Measurements from ENCODE around the gene SRRD. TPM values are rescaled to one million over a fixed set of nuclear protein-coding genes. Genes with fewer than 3 reads are reported as not detected.
"Not testable (repeated sequence)": the region's sequence is repeated elsewhere in the genome, so short reads cannot be mapped to it uniquely, and the experiment has no call there.

The SRRD gene
- total and polyA plus RNA-seq, 2 donors: 18.3 to 18.5 TPM

GRCh38 chr22:26528518-26528917 lies 44.8 kb downstream of the SRRD start:
- H3K27me3 ChIP-seq (ENCODE audit: control insufficient read depth in 2 of 2, insufficient read depth in 1 of 2, low read length in 1 of 2); H3K27ac ChIP-seq (ENCODE audit: low read depth in 1 of 2, low read length in 1 of 2); H3K4me3 ChIP-seq (ENCODE audit: low read length in 2 of 2); H3K4me1 ChIP-seq (ENCODE audit: control insufficient read depth in 2 of 2, insufficient read depth in 2 of 2, low read length in 2 of 2); DNase-seq (ENCODE audit: low read depth in 6 of 9, low spot score in 9 of 9); H3K9me3 ChIP-seq (ENCODE audit: control insufficient read depth in 2 of 2, insufficient read depth in 1 of 2, low read length in 1 of 2): not testable (repeated sequence)
- 91% methylated on average over 9 of the region's 9 CpGs for WGBS
- H3K36me3 ChIP-seq (ENCODE audit: control insufficient read depth in 2 of 2, insufficient read depth in 2 of 2, low read length in 1 of 2): peaks cover 31 to 33% of the 10 kb centered on the region in 2 donors

GRCh38 chr22:26529345-26529744 lies 45.7 kb downstream of the SRRD start:
- DNase-seq (ENCODE audit: low read depth in 6 of 9, low spot score in 9 of 9): no peak
- peaks cover 31 to 33% of the 10 kb centered on the region in 2 donors for H3K36me3 ChIP-seq (ENCODE audit: control insufficient read depth in 2 of 2, insufficient read depth in 2 of 2, low read length in 1 of 2)
- 99% methylated on average over 2 of the region's 2 CpGs for WGBS
- peaks cover 0 to under 1% of the 10 kb centered on the region in 2 donors for H3K4me1 ChIP-seq (ENCODE audit: control insufficient read depth in 2 of 2, insufficient read depth in 2 of 2, low read length in 2 of 2)
- no peak overlapping the region for H3K27ac ChIP-seq (ENCODE audit: low read depth in 1 of 2, low read length in 1 of 2)
- no peaks in the 10 kb centered on the region for H3K9me3 ChIP-seq (ENCODE audit: control insufficient read depth in 2 of 2, insufficient read depth in 1 of 2, low read length in 1 of 2)
- no peaks in the 10 kb centered on the region for H3K27me3 ChIP-seq (ENCODE audit: control insufficient read depth in 2 of 2, insufficient read depth in 1 of 2, low read length in 1 of 2)
- H3K4me3 ChIP-seq (ENCODE audit: low read length in 2 of 2): no peak overlapping the region

- Histone ChIP-seq H3K27ac (ENCODE audit: low read depth in 1 of 2, low read length in 1 of 2) (peak overlapping the region; percentile 66 to 73), H3K4me1 (ENCODE audit: control insufficient read depth in 2 of 2, insufficient read depth in 2 of 2, low read length in 2 of 2) (peaks cover 0 to 11% of the 10 kb centered on the region in 2 donors), H3K4me3 (ENCODE audit: low read length in 2 of 2) (no peak overlapping the region), H3K9me3 (ENCODE audit: control insufficient read depth in 2 of 2, insufficient read depth in 1 of 2, low read length in 1 of 2) (no peaks in the 10 kb centered on the region), H3K27me3 (ENCODE audit: control insufficient read depth in 2 of 2, insufficient read depth in 1 of 2, low read length in 1 of 2) (no peaks in the 10 kb centered on the region), H3K36me3 (ENCODE audit: control insufficient read depth in 2 of 2, insufficient read depth in 2 of 2, low read length in 1 of 2) (peaks cover 7 to 17% of the 10 kb centered on the region in 2 donors)
- DNase-seq (ENCODE audit: low read depth in 6 of 9, low spot score in 9 of 9): no peak
- WGBS: 93% methylated on average over 7 of the region's 7 CpGs
These were observed 50.6 kb downstream of the SRRD start for GRCh38 chr22:26534171-26534855.

GRCh38 chr22:26534874-26535602 lies 51.4 kb downstream of the SRRD start:
- Histone ChIP-seq H3K27ac (ENCODE audit: low read depth in 1 of 2, low read length in 1 of 2) (peak overlapping the region; percentile 77 to 82), H3K36me3 (ENCODE audit: control insufficient read depth in 2 of 2, insufficient read depth in 2 of 2, low read length in 1 of 2) (peaks cover 7 to 12% of the 10 kb centered on the region in 2 donors), H3K4me3 (ENCODE audit: low read length in 2 of 2) (no peak overlapping the region), H3K27me3 (ENCODE audit: control insufficient read depth in 2 of 2, insufficient read depth in 1 of 2, low read length in 1 of 2) (no peaks in the 10 kb centered on the region), H3K4me1 (ENCODE audit: control insufficient read depth in 2 of 2, insufficient read depth in 2 of 2, low read length in 2 of 2) (peaks cover 0 to 11% of the 10 kb centered on the region in 2 donors), H3K9me3 (ENCODE audit: control insufficient read depth in 2 of 2, insufficient read depth in 1 of 2, low read length in 1 of 2) (no peaks in the 10 kb centered on the region)
- 60% methylated on average over 13 of the region's 13 CpGs for WGBS
- DNase-seq (ENCODE audit: low read depth in 6 of 9, low spot score in 9 of 9): peak in 2 of 9 donors; percentile 26 to 50

GRCh38 chr22:26535603-26535908 lies 51.9 kb downstream of the SRRD start:
- Histone ChIP-seq H3K27ac (ENCODE audit: low read depth in 1 of 2, low read length in 1 of 2) (peak overlapping the region; percentile 77 to 82), H3K9me3 (ENCODE audit: control insufficient read depth in 2 of 2, insufficient read depth in 1 of 2, low read length in 1 of 2) (no peaks in the 10 kb centered on the region), H3K36me3 (ENCODE audit: control insufficient read depth in 2 of 2, insufficient read depth in 2 of 2, low read length in 1 of 2) (peaks cover 8 to 17% of the 10 kb centered on the region in 2 donors), H3K4me1 (ENCODE audit: control insufficient read depth in 2 of 2, insufficient read depth in 2 of 2, low read length in 2 of 2) (peaks cover 0 to 11% of the 10 kb centered on the region in 2 donors), H3K4me3 (ENCODE audit: low read length in 2 of 2) (no peak overlapping the region), H3K27me3 (ENCODE audit: control insufficient read depth in 2 of 2, insufficient read depth in 1 of 2, low read length in 1 of 2) (no peaks in the 10 kb centered on the region)
- WGBS: 98% methylated on average over 3 of the region's 3 CpGs
- DNase-seq (ENCODE audit: low read depth in 6 of 9, low spot score in 9 of 9): no peak

- DNase-seq (ENCODE audit: low read depth in 6 of 9, low spot score in 9 of 9): no peak
- peaks cover 12 to 23% of the 10 kb centered on the region in 2 donors for H3K36me3 ChIP-seq (ENCODE audit: control insufficient read depth in 2 of 2, insufficient read depth in 2 of 2, low read length in 1 of 2)
- no peak overlapping the region for H3K4me3 ChIP-seq (ENCODE audit: low read length in 2 of 2)
- H3K27me3 ChIP-seq (ENCODE audit: control insufficient read depth in 2 of 2, insufficient read depth in 1 of 2, low read length in 1 of 2): no peaks in the 10 kb centered on the region
- peak overlapping the region; percentile 21 to 77 for H3K27ac ChIP-seq (ENCODE audit: low read depth in 1 of 2, low read length in 1 of 2)
- 98% methylated on average over 12 of the region's 12 CpGs for WGBS
- peaks cover 0 to 11% of the 10 kb centered on the region in 2 donors for H3K4me1 ChIP-seq (ENCODE audit: control insufficient read depth in 2 of 2, insufficient read depth in 2 of 2, low read length in 2 of 2)
- H3K9me3 ChIP-seq (ENCODE audit: control insufficient read depth in 2 of 2, insufficient read depth in 1 of 2, low read length in 1 of 2): no peaks in the 10 kb centered on the region
These were observed 52.5 kb downstream of the SRRD start for GRCh38 chr22:26536056-26536761.

- H3K27ac ChIP-seq (ENCODE audit: low read depth in 1 of 2, low read length in 1 of 2): no peak overlapping the region
- 97% methylated on average over 3 of the region's 3 CpGs for WGBS
- no peak for DNase-seq (ENCODE audit: low read depth in 6 of 9, low spot score in 9 of 9)
- peaks cover 9 to 21% of the 10 kb centered on the region in 2 donors for H3K36me3 ChIP-seq (ENCODE audit: control insufficient read depth in 2 of 2, insufficient read depth in 2 of 2, low read length in 1 of 2)
- no peaks in the 10 kb centered on the region for H3K9me3 ChIP-seq (ENCODE audit: control insufficient read depth in 2 of 2, insufficient read depth in 1 of 2, low read length in 1 of 2)
- H3K4me1 ChIP-seq (ENCODE audit: control insufficient read depth in 2 of 2, insufficient read depth in 2 of 2, low read length in 2 of 2): peaks cover 0 to 11% of the 10 kb centered on the region in 2 donors
- H3K4me3 ChIP-seq (ENCODE audit: low read length in 2 of 2): no peak overlapping the region
- H3K27me3 ChIP-seq (ENCODE audit: control insufficient read depth in 2 of 2, insufficient read depth in 1 of 2, low read length in 1 of 2): no peaks in the 10 kb centered on the region
These were observed 53.1 kb downstream of the SRRD start for GRCh38 chr22:26536762-26537134.

GRCh38 chr22:26540119-26540518 lies 56.4 kb downstream of the SRRD start:
- Histone ChIP-seq H3K27me3 (ENCODE audit: control insufficient read depth in 2 of 2, insufficient read depth in 1 of 2, low read length in 1 of 2) (no peaks in the 10 kb centered on the region), H3K27ac (ENCODE audit: low read depth in 1 of 2, low read length in 1 of 2) (no peak overlapping the region), H3K36me3 (ENCODE audit: control insufficient read depth in 2 of 2, insufficient read depth in 2 of 2, low read length in 1 of 2) (peaks cover 11 to 22% of the 10 kb centered on the region in 2 donors), H3K4me1 (ENCODE audit: control insufficient read depth in 2 of 2, insufficient read depth in 2 of 2, low read length in 2 of 2) (peaks cover 3 to 17% of the 10 kb centered on the region in 2 donors), H3K9me3 (ENCODE audit: control insufficient read depth in 2 of 2, insufficient read depth in 1 of 2, low read length in 1 of 2) (no peaks in the 10 kb centered on the region), H3K4me3 (ENCODE audit: low read length in 2 of 2) (no peak overlapping the region)
- DNase-seq (ENCODE audit: low read depth in 6 of 9, low spot score in 9 of 9): no peak
- 100% methylated on average over 2 of the region's 2 CpGs for WGBS
